Measurements from ENCODE around the gene TMEM119. TPM values are rescaled to one million over a fixed set of nuclear protein-coding genes. Genes with fewer than 3 reads are reported as not detected.
A peak's percentile ranks its signal among the peaks of the same experiment; 100 is the strongest.

The TMEM119 gene
- total and polyA plus RNA-seq, 2 experiments from 2014 or later, result 54.4 to 69.7 TPM

DNA sequence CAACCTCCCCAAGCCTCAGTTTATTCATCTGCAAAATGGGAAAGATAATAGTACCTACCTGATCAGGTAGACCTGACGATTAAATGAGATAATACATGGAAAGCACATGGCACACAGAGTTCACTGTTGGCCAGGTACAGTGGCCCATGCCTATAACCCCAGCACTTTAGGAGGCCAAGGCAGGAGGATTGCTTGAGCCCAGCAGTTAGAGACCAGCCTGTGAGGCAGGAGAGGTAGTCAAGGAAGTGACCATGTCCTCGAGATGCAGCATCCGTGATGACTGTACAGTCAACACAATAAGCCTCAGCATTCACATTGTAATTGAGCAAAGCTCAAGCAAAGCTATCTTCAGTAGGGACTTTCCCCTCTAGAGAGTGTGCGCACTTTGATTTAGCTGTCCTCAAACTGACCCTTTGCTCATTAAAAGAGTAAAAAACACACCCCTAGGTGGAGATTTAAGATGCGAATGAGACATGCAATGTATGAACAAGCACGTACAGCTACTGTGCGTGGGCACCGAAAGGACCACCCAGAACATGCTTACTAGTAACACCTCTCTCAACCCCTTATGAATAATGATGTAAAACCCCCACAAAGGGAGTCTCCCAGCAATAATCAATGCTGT, 25.6 kb downstream of the TMEM119 start:
- no peak overlapping the region for H3K4me2 ChIP-seq

DNA sequence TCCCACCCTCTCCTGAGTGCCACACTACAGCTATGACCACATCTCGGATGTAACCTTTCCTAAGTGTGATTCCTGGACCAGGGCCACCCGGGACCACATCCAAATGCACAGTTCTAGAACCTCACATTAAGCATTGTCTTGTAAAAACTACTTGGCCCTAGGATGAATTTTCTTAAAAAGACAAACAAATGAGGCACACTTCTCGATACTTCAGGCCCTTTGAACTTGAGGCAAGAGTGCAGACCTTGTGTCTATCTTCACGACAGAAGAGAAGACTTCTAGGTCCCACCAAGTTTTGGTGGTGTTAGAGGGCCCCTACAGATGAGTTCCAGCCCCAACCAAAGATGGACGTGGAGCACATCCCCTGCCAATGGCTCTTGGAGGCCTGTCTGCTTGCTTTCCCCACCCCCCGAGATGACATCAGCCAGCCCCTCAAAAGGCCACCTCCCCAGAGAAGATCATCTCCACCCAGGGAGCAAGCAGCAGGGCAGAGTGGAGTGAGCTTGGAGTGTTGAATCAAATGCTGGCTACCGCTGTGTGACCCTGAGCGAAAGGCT, 26.2 kb downstream of the TMEM119 start:
- Histone ChIP-seq H3K27ac (peak overlapping the region; percentile 31), H3K36me3 (replicated peaks; ENCODE audit: insufficient read depth, low read depth) (no peaks in the 10 kb centered on the region), H3K27me3 (no peaks in the 10 kb centered on the region), H3K4me1 (ENCODE audit: insufficient read depth) (peaks cover 4% of the 10 kb centered on the region), H2AFZ (no peak overlapping the region), H3K4me3 (no peak overlapping the region), H3K79me2 (no peaks in the 10 kb centered on the region), H3K9me2 (replicated peaks; ENCODE audit: insufficient read depth) (no peaks in the 10 kb centered on the region), H3K9me3 (ENCODE audit: low read depth) (no peaks in the 10 kb centered on the region), H4K20me1 (ENCODE audit: insufficient read depth, poor library complexity, severe bottlenecking) (no peaks in the 10 kb centered on the region), H3K4me2 (no peak overlapping the region)
- no peak for TF ChIP-seq EZH2phosphoT487 (IDR thresholded peaks at IDR 0.05; ENCODE audit: low read depth, severe bottlenecking, unreplicated experiment)
- TF ChIP-seq, protein P1, sequence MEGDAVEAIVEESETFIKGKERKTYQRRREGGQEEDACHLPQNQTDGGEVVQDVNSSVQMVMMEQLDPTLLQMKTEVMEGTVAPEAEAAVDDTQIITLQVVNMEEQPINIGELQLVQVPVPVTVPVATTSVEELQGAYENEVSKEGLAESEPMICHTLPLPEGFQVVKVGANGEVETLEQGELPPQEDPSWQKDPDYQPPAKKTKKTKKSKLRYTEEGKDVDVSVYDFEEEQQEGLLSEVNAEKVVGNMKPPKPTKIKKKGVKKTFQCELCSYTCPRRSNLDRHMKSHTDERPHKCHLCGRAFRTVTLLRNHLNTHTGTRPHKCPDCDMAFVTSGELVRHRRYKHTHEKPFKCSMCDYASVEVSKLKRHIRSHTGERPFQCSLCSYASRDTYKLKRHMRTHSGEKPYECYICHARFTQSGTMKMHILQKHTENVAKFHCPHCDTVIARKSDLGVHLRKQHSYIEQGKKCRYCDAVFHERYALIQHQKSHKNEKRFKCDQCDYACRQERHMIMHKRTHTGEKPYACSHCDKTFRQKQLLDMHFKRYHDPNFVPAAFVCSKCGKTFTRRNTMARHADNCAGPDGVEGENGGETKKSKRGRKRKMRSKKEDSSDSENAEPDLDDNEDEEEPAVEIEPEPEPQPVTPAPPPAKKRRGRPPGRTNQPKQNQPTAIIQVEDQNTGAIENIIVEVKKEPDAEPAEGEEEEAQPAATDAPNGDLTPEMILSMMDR (IDR thresholded peaks at IDR 0.05; ENCODE audit: poor library complexity), result no peak
- TF ChIP-seq EZH2 (IDR thresholded peaks at IDR 0.05; ENCODE audit: borderline replicate concordance), result no peak
- no peak for DNase-seq (ENCODE audit: low spot score)
- WGBS (ENCODE audit: low lambda C conversion rate, missing lambda C conversion rate), result 75% methylated on average over 8 of the region's 8 CpGs

More for the DNA sequence above, 25.6 kb downstream of the TMEM119 start:
- H3K27ac ChIP-seq, result peak overlapping the region; percentile 31
- peaks cover 4% of the 10 kb centered on the region for H3K4me1 ChIP-seq (ENCODE audit: insufficient read depth)
- H3K27me3 ChIP-seq, result no peaks in the 10 kb centered on the region
- H3K9me2 ChIP-seq (replicated peaks; ENCODE audit: insufficient read depth), result no peaks in the 10 kb centered on the region
- no peaks in the 10 kb centered on the region for H3K36me3 ChIP-seq (replicated peaks; ENCODE audit: insufficient read depth, low read depth)
- 76% methylated on average over 8 of the region's 8 CpGs for WGBS (ENCODE audit: low lambda C conversion rate, missing lambda C conversion rate)
- no peak overlapping the region for H2AFZ ChIP-seq
- no peak overlapping the region for H3K4me3 ChIP-seq
- no peak for TF ChIP-seq EZH2phosphoT487 (IDR thresholded peaks at IDR 0.05; ENCODE audit: low read depth, severe bottlenecking, unreplicated experiment)
- no peak for TF ChIP-seq EZH2 (IDR thresholded peaks at IDR 0.05; ENCODE audit: borderline replicate concordance)
- TF ChIP-seq, protein P1 (IDR thresholded peaks at IDR 0.05; ENCODE audit: poor library complexity), result no peak
- DNase-seq (ENCODE audit: low spot score), result no peak
- no peaks in the 10 kb centered on the region for H3K9me3 ChIP-seq (ENCODE audit: low read depth)
- H3K79me2 ChIP-seq, result no peaks in the 10 kb centered on the region
- no peaks in the 10 kb centered on the region for H4K20me1 ChIP-seq (ENCODE audit: insufficient read depth, poor library complexity, severe bottlenecking)

DNA sequence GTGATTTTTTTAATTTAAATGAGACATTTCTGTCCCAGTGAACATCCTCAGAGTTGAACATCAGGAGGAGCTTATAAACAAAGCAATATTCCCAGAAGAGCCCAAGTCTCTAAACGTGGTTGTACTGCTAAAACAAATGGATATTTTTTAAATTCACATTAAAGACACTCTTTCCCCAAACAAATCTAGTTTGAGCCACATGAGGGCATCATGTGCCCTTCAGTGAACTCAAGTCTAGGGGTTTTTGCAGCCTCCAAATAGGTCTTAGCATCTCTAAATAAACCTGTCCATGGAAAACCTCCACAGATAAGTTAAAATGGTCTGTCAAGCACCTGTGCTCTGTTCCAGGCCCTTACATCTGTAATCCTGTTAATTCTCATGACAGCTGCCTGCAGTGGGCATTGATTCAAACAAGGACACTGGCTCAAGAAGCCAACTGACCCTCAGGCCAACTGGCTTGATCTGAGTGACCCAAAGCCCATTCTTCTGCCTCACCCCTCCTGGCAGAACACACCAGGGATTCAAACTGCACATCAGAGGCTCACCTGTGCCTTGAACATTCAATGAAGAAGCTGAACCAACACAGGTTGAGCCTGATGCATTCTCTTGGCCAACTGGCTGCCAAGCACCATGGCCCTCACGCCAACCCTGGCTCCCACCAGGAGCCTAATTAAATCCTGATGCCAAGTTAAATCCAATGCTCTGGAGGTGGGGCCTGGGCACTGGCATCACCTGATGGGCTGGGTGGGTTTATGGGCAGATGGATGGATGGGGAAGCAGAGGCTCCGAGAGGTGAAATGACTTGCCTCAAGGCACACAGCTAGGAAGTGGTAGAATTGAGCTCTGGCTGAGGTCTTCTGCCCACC, 26.9 kb downstream of the TMEM119 start:
- Histone ChIP-seq H3K9me3 (ENCODE audit: low read depth) (no peaks in the 10 kb centered on the region), H3K4me2 (no peak overlapping the region), H4K20me1 (ENCODE audit: insufficient read depth, poor library complexity, severe bottlenecking) (no peaks in the 10 kb centered on the region), H3K27ac (peak overlapping the region; percentile 63), H3K27me3 (no peaks in the 10 kb centered on the region), H3K4me3 (no peak overlapping the region), H2AFZ (no peak overlapping the region), H3K79me2 (no peaks in the 10 kb centered on the region), H3K4me1 (ENCODE audit: insufficient read depth) (peaks cover 4% of the 10 kb centered on the region), H3K9me2 (replicated peaks; ENCODE audit: insufficient read depth) (no peaks in the 10 kb centered on the region), H3K36me3 (replicated peaks; ENCODE audit: insufficient read depth, low read depth) (no peaks in the 10 kb centered on the region)
- DNase-seq (ENCODE audit: low spot score), result no peak
- 64% methylated on average over 3 of the region's 3 CpGs for WGBS (ENCODE audit: low lambda C conversion rate, missing lambda C conversion rate)
- TF ChIP-seq, protein P1 (IDR thresholded peaks at IDR 0.05; ENCODE audit: poor library complexity), result peak; percentile 55
- TF ChIP-seq EZH2phosphoT487 (IDR thresholded peaks at IDR 0.05; ENCODE audit: low read depth, severe bottlenecking, unreplicated experiment), result no peak
